Heart right ventricle (tissue), 16 donors: ENCODE data around the gene TMEM123. TPM values are rescaled to one million over a fixed set of nuclear protein-coding genes. Genes with fewer than 3 reads are reported as not detected.

ENCODE experiments used
- ATAC-seq, 8 donors: fragments of 200-7000 bp; cut with Tn5 transposase; one replicate each; pipeline ENCODE4 v1.9.1; 2020; ENCODE audit warnings: mild to moderate bottlenecking in 8 of 8, moderate library complexity in 8 of 8, moderate number of reproducible peaks in 1 of 8
- DNase-seq, 2 donors: peaks; one replicate each; pipeline ENCODE4 v3.0.0-alpha.2; 2020
- H3K27ac ChIP-seq, 10 donors: fragments of 200-600 bp; sonication (generic) in 2 of 10; one replicate each; pipeline versions ENCODE4 v1.5.0 to v1.8.0; 2020 to 2022; ENCODE audit warnings: mild to moderate bottlenecking in 3 of 10
- H3K27me3 ChIP-seq, 7 donors: fragments of 200-600 bp; one replicate each; pipeline ENCODE4 v1.8.0; 2021 to 2022; ENCODE audit warnings: mild to moderate bottlenecking in 2 of 7
- H3K36me3 ChIP-seq, 9 donors: fragments of 200-600 bp; sonication (generic) in 1 of 9; one replicate each; pipeline versions ENCODE4 v1.5.0 to v1.8.0; 2020 to 2022; ENCODE audit warnings: mild to moderate bottlenecking in 2 of 9
- H3K4me1 ChIP-seq, 9 donors: fragments of 200-600 bp; sonication (generic) in 1 of 9; one replicate each; pipeline versions ENCODE4 v1.5.0 to v1.8.0; 2020 to 2022; ENCODE audit warnings: mild to moderate bottlenecking in 4 of 9
- H3K4me3 ChIP-seq, 10 donors: fragments of 200-600 bp; sonication (generic) in 2 of 10; one replicate each; pipeline versions ENCODE4 v1.5.0 to v1.8.0; 2020 to 2022; ENCODE audit warnings: mild to moderate bottlenecking in 7 of 10, moderate library complexity in 2 of 10
- H3K9me3 ChIP-seq, 11 donors: fragments of 200-600 bp in 10 of 11; sonication (generic) in 2 of 11; one replicate each; pipeline versions ENCODE4 v1.5.0 to v1.8.0; 2013 to 2022; ENCODE audit warnings: mild to moderate bottlenecking in 2 of 11, control low read depth in 1 of 11, moderate library complexity in 1 of 11
- CTCF ChIP-seq, 9 donors: fragments of 200-600 bp; sonication (generic) in 2 of 9; IDR thresholded peaks; one replicate each; pipeline versions ENCODE4 v1.5.0 to v1.8.0; 2021 to 2022; ENCODE audit warnings: antibody characterized with exemption in 9 of 9, mild to moderate bottlenecking in 5 of 9, moderate library complexity in 1 of 9
- WGBS, 2 donors: extraction: QIAGEN DNeasy Blood & Tissue Kit; methylation state at CpG; one replicate each; pipeline ENCODE4 v1.1.7; 2013; ENCODE audit warnings: inconsistent platforms in 1 of 2; 5-methylcytosine and 5-hydroxymethylcytosine counted together
- intact Hi-C, 10 donors: fragments of 100-400 bp; cut with DNase I; formaldehyde crosslinking; loops; one replicate each; pipeline versions ENCODE4 v1.11.1 to v1.14.2; 2022
- polyA plus RNA-seq, 2 donors: library from polyadenylated mRNA; stranded (reverse); fragments of 200-250 nt; gene quantifications; one replicate each; pipeline ENCODE4 v1.2.3, GENCODE V29; 2013
- total RNA-seq, 10 donors: library from RNA; stranded (reverse); fragmentation: NEBNext Ultra II Directional in 3 of 10; extraction: Animal tissue kit (Norgen Biotek cat#: 25700) in 3 of 10; gene quantifications; one replicate each; pipeline versions ENCODE4 v1.2.1 to v1.2.4, GENCODE V29; 2021 to 2023
- donor health status: Arrhythmogenic right ventricular cardiomyopathy.
- donor health status: ischemic (EF 13 %, LVEDD 7.1; RV severe dilation, severe dysfunction).
- donor health status: healthy with polysubstance abuse.
- donor health status: DM: no; HTN: yes; CAD: no.
- donor health status: DM: no; HTN: no; CAD: no.
- donor health status: ischemic (EF 25% LVEDD 6.9; RV normal size, moderate dysfunction).
- donor health status: ischemic (EF 25% LVEDD 5.7; RV mildly dilated, moderate dysfunction).
- donor health status: healthy.
- donor health status: DM: yes; HTN: yes; CAD: no.
- donor health status: Ischemic cardiomyopathy.
- donor health status: ischemic (EF 35%, LVEDD 5.7; RV mildly dilated, moderate dysfunction).
- donor health status: nonischemic (EF 11% LVEDD 7.7; RV severe dilation, severe dysfunction).
- donor health status: DM: yes; HTN: yes; CAD: no.
- donor health status: PGD.
- donor health status: ischemic (EF 29% LVEDD 5.4; RV normal size, mild dysfunction).
- donor health status: nonischemic (EF 23%, LVEDD 6.1; RV moderate dilation, normal function).

TMEM123 gene
- total and polyA plus RNA-seq, 12 donors: 18.7 to 98.7 (median 77.4) TPM

- DNase-seq (peak; percentile 36 to 48), ATAC-seq (peak; percentile 73 to 89 (median 82))
- TF ChIP-seq CTCF (IDR thresholded peaks at IDR 0.05): no peak
- intact Hi-C loops: loop anchor here in 2 of 10 donors (2.0 to 10.0 kb wide), 3 partner anchors 38 to 70 kb away; partner anchors contain the start of genes TMEM123 (in 2 of the 2) and BIRC2 (in 1 of the 2)
- Histone ChIP-seq H3K27me3 (no peaks in the 10 kb centered on the region), H3K4me1 (peaks cover 0 to 34% (median 16%) of the 10 kb centered on the region in 9 donors), H3K9me3 (no peaks in the 10 kb centered on the region), H3K4me3 (no peak overlapping the region), H3K36me3 (peaks cover 0 to 81% (median 5%) of the 10 kb centered on the region in 9 donors), H3K27ac (peak overlapping the region in 6 of 10 donors; percentile 6 to 47 (median 32))
- 64 to 68% methylated on average over 15 of the region's 15 CpGs for WGBS, 2 donors
These were observed 68.0 kb downstream of the TMEM123 start for GRCh38 chr11:102384419-102385079.

GRCh38 chr11:102383839-102384238 is 68.7 kb downstream of the TMEM123 start:
- peak in 5 of 8 donors; percentile 27 to 79 (median 56) for ATAC-seq
- no peak for DNase-seq
- Histone ChIP-seq H3K36me3 (peaks cover 0 to 81% (median 12%) of the 10 kb centered on the region in 9 donors), H3K27ac (peak overlapping the region in 7 of 10 donors; percentile 6 to 47 (median 32)), H3K4me1 (peaks cover 0 to 34% (median 16%) of the 10 kb centered on the region in 9 donors), H3K9me3 (no peaks in the 10 kb centered on the region), H3K4me3 (no peak overlapping the region), H3K27me3 (no peaks in the 10 kb centered on the region)
- TF ChIP-seq CTCF (IDR thresholded peaks at IDR 0.05): no peak
- 63 to 67% methylated on average over 3 of the region's 3 CpGs for WGBS, 2 donors
- intact Hi-C loops: loop anchor here in 2 of 10 donors (2.0 to 10.0 kb wide), 3 partner anchors 37 to 71 kb away; partner anchors contain the start of genes TMEM123 (in 2 of the 2) and BIRC2 (in 1 of the 2)

- peak in 1 of 8 donors; percentile 44 for ATAC-seq
- no peaks in the 10 kb centered on the region for H3K9me3 ChIP-seq
- peaks cover 0 to 34% (median 16%) of the 10 kb centered on the region in 9 donors for H3K4me1 ChIP-seq
- no peak overlapping the region for H3K27ac ChIP-seq
- H3K36me3 ChIP-seq: peaks cover 0 to 81% (median 14%) of the 10 kb centered on the region in 9 donors
- WGBS, 2 donors: 78 to 84% methylated on average over 3 of the region's 3 CpGs
- no peak for TF ChIP-seq CTCF (IDR thresholded peaks at IDR 0.05)
- DNase-seq: no peak
- no peak overlapping the region for H3K4me3 ChIP-seq
- intact Hi-C loops: loop anchor here in 2 of 10 donors (5.0 to 10.0 kb wide), 2 partner anchors 70 to 72 kb away; partner anchors contain the start of gene TMEM123 (in 2 of the 2)
- H3K27me3 ChIP-seq: no peaks in the 10 kb centered on the region
These were observed 70.2 kb downstream of the TMEM123 start for GRCh38 chr11:102382384-102382783.

- no peak overlapping the region for H3K27ac ChIP-seq
- peaks cover 0 to 14% (median 6%) of the 10 kb centered on the region in 9 donors for H3K4me1 ChIP-seq
- peaks cover 0 to 74% (median 20%) of the 10 kb centered on the region in 9 donors for H3K36me3 ChIP-seq
- TF ChIP-seq CTCF (IDR thresholded peaks at IDR 0.05): no peak
- H3K27me3 ChIP-seq: no peaks in the 10 kb centered on the region
- H3K9me3 ChIP-seq: no peaks in the 10 kb centered on the region
- DNase-seq (no peak), ATAC-seq (no peak)
- H3K4me3 ChIP-seq: no peak overlapping the region
- intact Hi-C loops: no loop called here
These were observed 73.7 kb downstream of the TMEM123 start for GRCh38 chr11:102378818-102379217.
